Femur (tissue), 1 donor: Measurements from ENCODE around the gene SIAH1.
"Not testable (repeated sequence)": the region's sequence is repeated elsewhere in the genome, so short reads cannot be mapped to it uniquely, and the experiment has no call there.

ENCODE experiments used
- DNase-seq: peaks from one replicate; pipeline ENCODE4 v3.0.0-alpha.2; 2017

The SIAH1 gene, protein sequence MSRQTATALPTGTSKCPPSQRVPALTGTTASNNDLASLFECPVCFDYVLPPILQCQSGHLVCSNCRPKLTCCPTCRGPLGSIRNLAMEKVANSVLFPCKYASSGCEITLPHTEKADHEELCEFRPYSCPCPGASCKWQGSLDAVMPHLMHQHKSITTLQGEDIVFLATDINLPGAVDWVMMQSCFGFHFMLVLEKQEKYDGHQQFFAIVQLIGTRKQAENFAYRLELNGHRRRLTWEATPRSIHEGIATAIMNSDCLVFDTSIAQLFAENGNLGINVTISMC

DNA sequence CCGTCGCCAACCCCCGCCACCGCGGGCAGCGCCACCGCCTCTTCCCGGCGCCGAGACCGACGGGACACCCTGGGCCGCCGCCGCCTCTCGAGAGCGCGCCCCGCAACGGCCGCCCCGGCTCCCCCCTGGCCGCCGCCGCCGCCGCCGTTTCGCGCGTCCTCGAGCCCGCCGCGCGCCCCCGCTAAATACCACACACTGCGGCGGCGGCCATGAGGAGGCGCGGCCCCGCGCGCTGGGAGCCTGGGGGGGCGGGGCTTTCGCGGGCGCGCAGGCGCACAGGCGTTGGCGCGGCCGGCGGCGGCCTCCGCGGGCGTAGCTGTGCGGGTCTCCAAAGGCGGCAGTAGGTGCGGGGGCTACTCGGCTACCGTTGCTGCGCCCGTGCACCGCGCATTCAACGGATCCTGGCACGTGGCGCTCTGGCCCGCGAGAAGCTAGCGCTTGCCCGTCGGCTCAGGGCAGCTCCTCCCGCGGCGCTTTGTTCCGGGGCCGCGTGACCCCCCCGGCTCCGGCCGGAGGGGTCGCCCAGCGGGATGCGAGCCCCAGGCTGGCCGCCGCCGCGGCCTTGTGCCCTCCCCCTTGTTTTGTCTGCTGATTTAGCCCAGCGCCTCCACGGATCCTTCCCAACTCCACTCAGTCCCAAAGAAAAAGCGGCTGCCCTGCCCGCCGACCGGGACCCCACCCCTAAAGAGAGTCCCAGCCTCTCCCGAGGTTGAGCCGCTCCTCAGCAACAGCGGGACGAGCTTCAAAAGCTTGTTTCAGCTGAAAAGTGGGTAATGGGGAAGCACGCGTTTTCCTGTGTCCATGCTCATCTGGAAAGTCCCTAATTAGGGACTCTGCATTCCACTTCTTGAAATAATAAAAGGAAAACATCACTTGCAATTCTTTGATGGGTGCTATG is at the start of gene SIAH1:
SIAH1 (minus strand) TSS at position 161 of the 898 bp plus-strand sequence. CDS start 22,985 bp downstream, outside the sequence.
- DNase-seq: peak; percentile 93

- DNase-seq: peak; percentile 27
These were observed 49.6 kb upstream of the SIAH1 start for GRCh38 chr16:48434653-48435317.

DNA sequence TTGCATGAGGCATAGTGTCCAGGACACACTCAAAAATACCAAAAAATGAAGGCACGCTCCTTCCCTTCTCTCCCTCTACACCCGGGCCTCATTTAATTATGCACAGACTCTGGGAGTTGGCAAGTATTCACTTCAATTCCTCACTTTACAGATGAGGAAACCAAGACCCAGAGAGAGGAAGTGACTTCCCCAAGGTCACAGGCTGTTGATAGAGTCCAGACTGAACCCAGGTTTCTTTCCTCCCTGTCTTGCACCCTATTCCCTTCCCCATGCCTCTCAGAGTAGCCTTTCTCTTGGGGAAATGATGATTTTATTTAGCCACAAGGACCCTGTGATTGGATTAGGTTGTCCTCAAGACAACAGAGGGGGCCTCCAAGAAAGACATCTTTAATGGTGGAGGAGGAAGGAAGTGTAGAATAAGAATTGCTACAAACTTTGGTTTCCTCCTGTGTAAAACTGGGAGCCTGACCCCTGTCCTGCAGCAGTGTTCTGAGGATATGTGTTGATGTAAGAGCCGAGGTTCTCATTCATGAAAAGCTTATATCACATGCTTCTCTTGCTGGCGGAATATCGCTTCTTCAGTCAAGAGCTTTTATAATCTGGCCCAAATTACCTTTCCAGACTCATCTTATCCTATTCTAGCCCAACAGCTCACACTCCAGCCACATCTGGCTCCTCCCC is 48.8 kb upstream of the SIAH1 start:
- DNase-seq: no peak

DNA sequence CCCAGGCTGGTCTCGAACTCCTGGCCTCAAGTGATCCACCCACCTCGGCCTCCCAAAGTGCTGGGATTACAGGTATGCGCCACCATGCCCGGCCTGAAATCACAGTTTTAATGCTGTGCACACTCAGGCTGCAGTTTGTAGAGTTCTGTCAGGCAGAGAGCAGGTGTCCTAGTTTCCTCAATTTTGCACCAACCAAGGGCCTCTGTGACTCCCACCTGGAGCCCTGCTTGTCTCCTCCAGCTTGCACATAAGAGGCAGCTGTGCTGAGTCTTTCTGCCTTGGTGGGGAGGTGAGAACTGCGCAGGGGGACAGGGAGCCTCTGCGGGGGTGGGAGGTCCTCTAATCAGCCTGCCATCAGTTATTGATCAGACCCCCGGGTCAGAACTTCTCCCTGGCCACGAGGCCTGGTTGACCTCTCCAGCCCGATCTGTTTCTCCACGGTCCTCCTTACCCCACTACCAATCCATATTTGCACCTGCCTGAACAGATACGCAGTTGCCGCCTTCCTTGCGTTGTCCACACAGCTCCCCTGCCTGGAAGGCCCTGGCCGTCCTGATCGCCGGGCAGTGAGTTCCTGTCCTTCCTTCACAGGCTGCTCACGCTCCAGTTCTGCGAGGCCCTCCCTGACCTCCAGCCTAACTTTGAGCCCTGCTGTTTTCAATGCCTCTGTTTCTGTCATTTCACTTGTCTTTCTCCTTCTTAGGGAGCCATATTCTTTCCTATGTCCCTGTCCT is 48.1 kb upstream of the SIAH1 start:
- DNase-seq: no peak

DNA sequence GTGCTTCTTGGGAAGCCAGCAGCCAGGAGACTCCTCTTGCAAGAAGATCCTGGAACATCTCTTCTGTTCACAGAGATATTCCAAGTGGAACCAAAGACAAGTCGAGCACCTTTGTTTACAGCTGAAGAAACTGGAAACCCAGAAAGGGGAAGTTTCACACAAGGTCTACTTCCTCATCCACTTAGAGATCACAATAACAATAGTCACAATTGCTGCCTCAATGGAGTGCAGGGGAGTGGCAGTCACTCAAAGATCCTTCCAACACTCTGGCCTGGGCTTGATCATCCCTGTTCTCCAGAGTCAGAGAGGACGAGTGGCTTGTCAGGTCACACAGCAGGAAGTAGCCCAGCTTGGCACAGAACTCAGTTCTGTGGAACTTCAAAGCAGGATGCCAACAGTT is 46.9 kb upstream of the SIAH1 start:
- DNase-seq: peak; percentile 27

- DNase-seq: no peak
These were observed 45.7 kb upstream of the SIAH1 start for GRCh38 chr16:48430890-48431289.

- no peak for DNase-seq
These were observed 41.3 kb upstream of the SIAH1 start for GRCh38 chr16:48426244-48427141.

- no peak for DNase-seq
These were observed 37.3 kb upstream of the SIAH1 start for GRCh38 chr16:48422537-48422936.

DNA sequence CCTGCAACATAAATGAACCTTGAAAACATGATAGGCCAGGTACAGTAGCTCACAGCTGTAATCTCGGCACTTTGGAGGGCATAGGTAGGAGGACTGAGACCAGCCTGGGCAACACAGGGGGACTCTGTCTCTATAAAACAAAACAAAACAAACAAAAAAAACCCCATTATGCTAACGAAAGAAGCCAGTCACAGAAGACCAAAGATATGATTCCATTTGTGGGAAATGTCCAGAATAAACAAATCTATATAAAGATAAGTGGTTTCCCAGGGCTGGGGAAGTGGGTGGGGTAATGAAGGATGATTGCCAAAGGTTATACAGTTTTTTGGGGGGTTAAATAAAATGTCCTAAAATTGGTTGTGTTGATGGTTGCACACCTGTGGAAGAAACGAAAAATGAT is 36.5 kb upstream of the SIAH1 start:
- DNase-seq: no peak

GRCh38 chr16:48420437-48420836 is 35.2 kb upstream of the SIAH1 start:
- DNase-seq: no peak

DNA sequence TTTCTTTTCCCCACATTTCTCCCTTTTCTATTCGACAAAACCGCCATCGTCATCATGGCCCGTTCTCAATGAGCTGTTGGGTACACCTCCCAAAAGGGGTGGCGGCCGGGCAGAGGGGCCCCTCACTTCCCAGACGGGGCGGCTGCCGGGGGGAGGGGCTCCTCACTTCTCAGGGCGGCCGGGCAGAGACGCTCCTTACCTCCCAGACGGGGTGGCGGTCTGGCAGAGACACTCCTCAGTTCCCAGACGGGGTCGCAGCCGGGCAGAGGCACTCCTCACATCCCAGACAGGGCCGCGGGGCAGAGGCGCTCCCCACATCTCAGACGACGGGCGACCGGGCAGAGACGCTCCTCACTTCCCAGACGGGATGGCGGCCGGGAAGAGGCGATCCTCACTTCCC is 31.4 kb upstream of the SIAH1 start:
- DNase-seq: not testable (repeated sequence)

DNA sequence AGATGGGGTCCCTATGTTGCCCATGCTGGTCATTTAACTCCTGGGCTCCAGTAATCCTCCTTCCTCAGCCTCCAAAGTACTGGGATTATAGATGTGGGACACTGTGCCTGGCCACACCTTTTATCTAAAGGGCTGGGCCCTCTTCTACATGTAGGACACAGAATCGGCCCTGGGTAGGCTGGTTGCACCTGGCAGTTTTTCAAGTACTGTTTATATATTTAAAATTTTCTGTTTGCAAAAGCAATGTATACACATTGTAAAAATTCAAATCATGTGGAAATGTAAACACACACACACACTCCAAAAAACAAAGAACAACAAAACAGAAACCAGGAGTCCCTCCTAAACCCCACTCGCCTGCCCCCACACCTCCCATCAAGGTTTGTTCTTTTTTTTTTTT is 28.1 kb upstream of the SIAH1 start:
- no peak for DNase-seq

DNA sequence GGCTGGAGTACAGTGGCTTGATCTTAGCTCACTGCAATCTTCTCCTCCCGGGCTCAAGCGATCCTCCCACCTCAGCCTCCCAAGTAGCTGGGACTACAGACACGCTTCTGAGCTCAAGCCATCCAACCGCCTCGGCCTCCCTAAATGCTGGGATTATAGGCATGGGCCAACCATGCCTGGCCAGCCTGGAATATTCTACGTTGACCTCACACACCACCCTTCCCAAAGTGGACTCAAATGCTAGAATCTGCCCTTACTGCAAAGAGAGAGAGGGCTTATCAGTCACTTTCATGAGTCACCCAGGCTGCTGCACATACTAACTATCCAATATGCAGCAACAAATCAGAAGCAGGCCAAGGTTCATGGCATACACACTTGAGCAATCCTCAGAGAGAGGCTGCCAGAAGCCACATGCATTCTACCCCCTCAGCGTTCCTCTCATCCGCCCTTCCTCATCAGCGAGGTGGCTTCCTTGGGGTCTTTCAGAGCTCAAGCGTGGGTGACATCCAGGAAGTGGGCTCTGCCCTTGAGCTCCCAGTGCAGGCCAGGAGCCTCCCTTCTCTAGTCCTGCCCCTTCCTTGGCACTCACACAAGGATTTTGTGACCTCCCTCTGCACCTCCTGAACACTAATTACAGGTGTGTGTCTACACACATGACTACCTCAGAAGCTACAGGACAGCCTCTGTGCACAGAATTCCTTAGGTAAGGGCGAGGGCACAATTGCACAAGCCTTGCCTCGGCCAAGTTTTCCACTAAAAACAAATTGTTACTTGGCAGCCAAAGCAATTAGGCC is 24.8 kb upstream of the SIAH1 start:
- DNase-seq: no peak

- DNase-seq: peak; percentile 44
These were observed 23.5 kb upstream of the SIAH1 start for GRCh38 chr16:48408688-48409087.

DNA sequence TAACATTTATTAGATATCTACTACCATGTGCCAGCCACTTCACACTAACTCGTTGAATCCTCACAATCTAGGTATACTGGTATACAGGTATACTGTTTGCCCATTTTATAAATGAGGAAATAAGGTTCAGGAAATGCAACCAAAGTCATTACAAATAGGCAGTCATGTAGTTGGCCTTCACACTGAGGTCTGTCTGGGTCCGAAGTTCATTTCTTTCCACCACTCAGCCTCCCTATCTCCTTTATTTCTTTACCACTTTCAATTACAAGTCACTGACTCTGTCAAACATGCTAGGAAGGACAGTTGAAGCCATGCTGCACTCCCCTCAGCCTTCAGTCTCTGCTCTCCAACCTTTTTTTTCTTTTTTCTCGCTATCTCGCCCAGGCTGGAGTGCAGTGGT is 20.7 kb upstream of the SIAH1 start:
- DNase-seq: no peak

DNA sequence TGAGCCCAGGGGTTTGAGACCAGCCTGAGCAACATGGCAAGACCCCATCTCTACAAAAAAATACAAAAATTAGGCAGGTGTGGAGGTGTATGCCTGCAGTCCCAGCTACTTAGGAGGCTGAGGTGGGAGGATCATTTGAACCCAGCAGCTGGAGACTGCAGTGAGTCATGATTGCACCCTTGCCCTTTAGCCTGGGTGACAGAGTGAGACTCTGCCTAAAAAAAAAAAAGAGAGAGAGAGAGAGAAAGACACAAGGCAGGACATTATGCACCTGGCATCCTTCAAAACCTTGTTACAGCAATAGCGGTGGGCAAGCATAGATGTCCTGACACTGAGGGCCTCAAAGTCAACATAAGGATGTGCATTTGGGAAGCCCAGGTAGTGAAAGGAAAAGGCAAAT is 19.9 kb upstream of the SIAH1 start:
- DNase-seq: no peak

- not testable (repeated sequence) for DNase-seq
These were observed 17.3 kb upstream of the SIAH1 start for GRCh38 chr16:48402547-48402946.

- DNase-seq: no peak
These were observed 10.2 kb upstream of the SIAH1 start for GRCh38 chr16:48395375-48395774.

GRCh38 chr16:48394355-48394703 is 9.1 kb upstream of the SIAH1 start:
- DNase-seq: no peak
